WTC11 (cell line): ENCODE results near the gene MARK3. TPM values are rescaled to one million over a fixed set of nuclear protein-coding genes. Genes with fewer than 3 reads are reported as not detected.

Experiments used
- ATAC-seq: fragments of 200-7000 bp; cut with Tn5 transposase; 2 replicates; pipeline ENCODE4 v1.10.0; 2021; ENCODE audit warnings: mild to moderate bottlenecking, moderate library complexity
- CTCF ChIA-PET: fragments of 300-600 bp; sonication (Branson Sonifier 250); formaldehyde crosslinking; loops from one replicate; lab custom pipeline; 2021; ENCODE audit warnings: antibody characterized with exemption; lab: Charles Lee
- POLR2A ChIA-PET: fragments of 350-600 bp; sonication (Branson Sonifier 250); formaldehyde crosslinking; loops from one replicate; lab custom pipeline; 2021; ENCODE audit warnings: antibody characterized with exemption; lab: Charles Lee
- DNase-seq: peaks from one replicate; pipeline ENCODE4 v3.0.0; 2021; ENCODE audit warnings: low spot score
- H3K27ac Mint-ChIP-seq: 2 replicates; pipeline ENCODE4 v1.8.0; 2021; ENCODE audit warnings: mixed read lengths
- H3K27me3 Mint-ChIP-seq: 2 replicates; pipeline ENCODE4 v1.8.0; 2021; ENCODE audit warnings: low read depth, mild to moderate bottlenecking, moderate library complexity, mixed read lengths
- H3K36me3 Mint-ChIP-seq: 2 replicates; pipeline ENCODE4 v1.8.0; 2021; ENCODE audit warnings: mixed read lengths
- H3K4me1 Mint-ChIP-seq: 2 replicates; pipeline ENCODE4 v1.8.0; 2022; ENCODE audit warnings: mixed read lengths
- H3K4me3 Mint-ChIP-seq: 2 replicates; pipeline ENCODE4 v1.8.0; 2021; ENCODE audit warnings: mild to moderate bottlenecking, moderate library complexity, mixed read lengths
- H3K9me3 Mint-ChIP-seq: 2 replicates; pipeline ENCODE4 v1.8.0; 2021; ENCODE audit warnings: mixed read lengths
- EMX1 ChIP-seq: fragments of 250-450 bp; sonication (Bioruptor Pico); IDR thresholded peaks from 2 replicates; pipeline ENCODE4 v1.8.0; 2021; ENCODE audit warnings: mild to moderate bottlenecking
- GABPB1 ChIP-seq: sonication (generic); formaldehyde crosslinking; IDR thresholded peaks from 2 replicates; pipeline ENCODE4 v1.8.1; 2023; ENCODE audit warnings: mild to moderate bottlenecking, missing genetic modification reagents
- GRHL2 ChIP-seq: fragments of 250-450 bp; sonication (Bioruptor Pico); IDR thresholded peaks from 2 replicates; pipeline ENCODE4 v1.8.0; 2022; ENCODE audit warnings: mild to moderate bottlenecking, moderate library complexity; ENCODE audit not compliant: insufficient replicate concordance, severe bottlenecking
- GTF2I ChIP-seq: fragments of 250-450 bp; sonication (Bioruptor Pico); conservative IDR thresholded peaks from 2 replicates; pipeline ENCODE4 v1.4.0; 2021; ENCODE audit warnings: mild to moderate bottlenecking
- IRF2 ChIP-seq: sonication (generic); formaldehyde crosslinking; IDR thresholded peaks from 2 replicates; pipeline ENCODE4 v1.8.0; 2022; ENCODE audit warnings: low read depth, missing genetic modification reagents, borderline replicate concordance
- KAT7 ChIP-seq: sonication (generic); formaldehyde crosslinking; IDR thresholded peaks from 2 replicates; pipeline ENCODE4 v1.8.1; 2023; ENCODE audit warnings: missing genetic modification reagents, mild to moderate bottlenecking, borderline replicate concordance
- NR1H2 ChIP-seq: sonication (generic); formaldehyde crosslinking; IDR thresholded peaks from 2 replicates; pipeline ENCODE4 v1.9.0; 2021; ENCODE audit warnings: mild to moderate bottlenecking, moderate library complexity, missing genetic modification reagents
- NR2C2 ChIP-seq: sonication (generic); formaldehyde crosslinking; IDR thresholded peaks from 2 replicates; pipeline ENCODE4 v1.8.0; 2022; ENCODE audit warnings: mild to moderate bottlenecking, missing genetic modification reagents
- OVOL2 ChIP-seq: fragments of 250-450 bp; sonication (Bioruptor Pico); IDR thresholded peaks from 2 replicates; pipeline ENCODE4 v1.9.0; 2021; ENCODE audit warnings: mild to moderate bottlenecking, borderline replicate concordance
- TEAD1 ChIP-seq: sonication (generic); formaldehyde crosslinking; IDR thresholded peaks from 2 replicates; pipeline ENCODE4 v1.8.0; 2022; ENCODE audit warnings: mild to moderate bottlenecking, missing genetic modification reagents
- TP53 ChIP-seq: sonication (generic); formaldehyde crosslinking; IDR thresholded peaks from 2 replicates; pipeline ENCODE4 v1.8.1; 2023; ENCODE audit warnings: mild to moderate bottlenecking, missing genetic modification reagents
- ZNF138 ChIP-seq: sonication (generic); formaldehyde crosslinking; conservative IDR thresholded peaks from 2 replicates; pipeline ENCODE4 v1.8.1; 2022; ENCODE audit warnings: mild to moderate bottlenecking, moderate library complexity, missing genetic modification reagents
- ZNF317 ChIP-seq: sonication (generic); formaldehyde crosslinking; IDR thresholded peaks from 2 replicates; pipeline ENCODE4 v1.8.1; 2023; ENCODE audit warnings: low read depth, mild to moderate bottlenecking, moderate library complexity, missing genetic modification reagents, borderline replicate concordance
- total RNA-seq: library from RNA; stranded (reverse); gene quantifications from 3 replicates; pipeline ENCODE4 v1.2.3, GENCODE V29; 2021
- TF ChIP-seq, protein P1 (sequence below): fragments of 250-450 bp; sonication (Bioruptor Pico); IDR thresholded peaks from 2 replicates; pipeline ENCODE4 v1.8.0; 2021; ENCODE audit warnings: mild to moderate bottlenecking
- TF ChIP-seq, protein P2 (sequence below): sonication (generic); formaldehyde crosslinking; conservative IDR thresholded peaks from 2 replicates; pipeline ENCODE4 v1.8.1; 2023; ENCODE audit warnings: mild to moderate bottlenecking, low read depth, missing genetic modification reagents, moderate library complexity
- TF ChIP-seq, protein P3 (sequence below): sonication (generic); formaldehyde crosslinking; IDR thresholded peaks from 2 replicates; pipeline ENCODE4 v1.8.0; 2023; ENCODE audit warnings: mild to moderate bottlenecking, missing genetic modification reagents
- TF ChIP-seq, protein P4 (sequence below): sonication (generic); formaldehyde crosslinking; IDR thresholded peaks from 2 replicates; pipeline ENCODE4 v1.8.1; 2023; ENCODE audit warnings: mild to moderate bottlenecking, missing genetic modification reagents
- TF ChIP-seq, protein P5 (sequence below): sonication (generic); formaldehyde crosslinking; IDR thresholded peaks from 2 replicates; pipeline ENCODE4 v1.8.1; 2023; ENCODE audit warnings: mild to moderate bottlenecking, missing genetic modification reagents, borderline replicate concordance
- TF ChIP-seq, protein P6 (sequence below): fragments of 200-600 bp; IDR thresholded peaks from 2 replicates; pipeline ENCODE4 v1.8.0; 2022; ENCODE audit warnings: antibody characterized with exemption

The MARK3 gene
- total RNA-seq, 1 experiment from 2014 or later, result 93.7 TPM

DNA sequence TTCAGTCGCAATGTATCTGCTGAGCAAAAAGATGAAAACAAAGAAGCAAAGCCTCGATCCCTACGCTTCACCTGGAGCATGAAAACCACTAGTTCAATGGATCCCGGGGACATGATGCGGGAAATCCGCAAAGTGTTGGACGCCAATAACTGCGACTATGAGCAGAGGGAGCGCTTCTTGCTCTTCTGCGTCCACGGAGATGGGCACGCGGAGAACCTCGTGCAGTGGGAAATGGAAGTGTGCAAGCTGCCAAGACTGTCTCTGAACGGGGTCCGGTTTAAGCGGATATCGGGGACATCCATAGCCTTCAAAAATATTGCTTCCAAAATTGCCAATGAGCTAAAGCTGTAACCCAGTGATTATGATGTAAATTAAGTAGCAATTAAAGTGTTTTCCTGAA is 117.7 kb downstream of the MARK3 start:
- ChIA-PET CTCF (interaction anchor here (6.5 kb wide), 1 partner anchor 15 kb away, joined by 42 read pairs; no protein-coding TSS in a partner anchor), POLR2A (no interaction called here)
- H3K27ac Mint-ChIP-seq, result no peak overlapping the region
- ATAC-seq, result no peak
- no peak for DNase-seq
- TF ChIP-seq TP53 (CRISPR knock-in tag), result no peak
- TF ChIP-seq, protein P1, sequence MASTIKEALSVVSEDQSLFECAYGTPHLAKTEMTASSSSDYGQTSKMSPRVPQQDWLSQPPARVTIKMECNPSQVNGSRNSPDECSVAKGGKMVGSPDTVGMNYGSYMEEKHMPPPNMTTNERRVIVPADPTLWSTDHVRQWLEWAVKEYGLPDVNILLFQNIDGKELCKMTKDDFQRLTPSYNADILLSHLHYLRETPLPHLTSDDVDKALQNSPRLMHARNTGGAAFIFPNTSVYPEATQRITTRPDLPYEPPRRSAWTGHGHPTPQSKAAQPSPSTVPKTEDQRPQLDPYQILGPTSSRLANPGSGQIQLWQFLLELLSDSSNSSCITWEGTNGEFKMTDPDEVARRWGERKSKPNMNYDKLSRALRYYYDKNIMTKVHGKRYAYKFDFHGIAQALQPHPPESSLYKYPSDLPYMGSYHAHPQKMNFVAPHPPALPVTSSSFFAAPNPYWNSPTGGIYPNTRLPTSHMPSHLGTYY (CRISPR knock-in tag), result no peak
- TF ChIP-seq NR1H2 (CRISPR knock-in tag), result no peak
- no peak for TF ChIP-seq ZNF138 (CRISPR knock-in tag)
- TF ChIP-seq EMX1 (CRISPR knock-in tag), result no peak
- TF ChIP-seq, protein P2, sequence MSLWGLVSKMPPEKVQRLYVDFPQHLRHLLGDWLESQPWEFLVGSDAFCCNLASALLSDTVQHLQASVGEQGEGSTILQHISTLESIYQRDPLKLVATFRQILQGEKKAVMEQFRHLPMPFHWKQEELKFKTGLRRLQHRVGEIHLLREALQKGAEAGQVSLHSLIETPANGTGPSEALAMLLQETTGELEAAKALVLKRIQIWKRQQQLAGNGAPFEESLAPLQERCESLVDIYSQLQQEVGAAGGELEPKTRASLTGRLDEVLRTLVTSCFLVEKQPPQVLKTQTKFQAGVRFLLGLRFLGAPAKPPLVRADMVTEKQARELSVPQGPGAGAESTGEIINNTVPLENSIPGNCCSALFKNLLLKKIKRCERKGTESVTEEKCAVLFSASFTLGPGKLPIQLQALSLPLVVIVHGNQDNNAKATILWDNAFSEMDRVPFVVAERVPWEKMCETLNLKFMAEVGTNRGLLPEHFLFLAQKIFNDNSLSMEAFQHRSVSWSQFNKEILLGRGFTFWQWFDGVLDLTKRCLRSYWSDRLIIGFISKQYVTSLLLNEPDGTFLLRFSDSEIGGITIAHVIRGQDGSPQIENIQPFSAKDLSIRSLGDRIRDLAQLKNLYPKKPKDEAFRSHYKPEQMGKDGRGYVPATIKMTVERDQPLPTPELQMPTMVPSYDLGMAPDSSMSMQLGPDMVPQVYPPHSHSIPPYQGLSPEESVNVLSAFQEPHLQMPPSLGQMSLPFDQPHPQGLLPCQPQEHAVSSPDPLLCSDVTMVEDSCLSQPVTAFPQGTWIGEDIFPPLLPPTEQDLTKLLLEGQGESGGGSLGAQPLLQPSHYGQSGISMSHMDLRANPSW (CRISPR knock-in tag), result no peak
- TF ChIP-seq, protein P3, sequence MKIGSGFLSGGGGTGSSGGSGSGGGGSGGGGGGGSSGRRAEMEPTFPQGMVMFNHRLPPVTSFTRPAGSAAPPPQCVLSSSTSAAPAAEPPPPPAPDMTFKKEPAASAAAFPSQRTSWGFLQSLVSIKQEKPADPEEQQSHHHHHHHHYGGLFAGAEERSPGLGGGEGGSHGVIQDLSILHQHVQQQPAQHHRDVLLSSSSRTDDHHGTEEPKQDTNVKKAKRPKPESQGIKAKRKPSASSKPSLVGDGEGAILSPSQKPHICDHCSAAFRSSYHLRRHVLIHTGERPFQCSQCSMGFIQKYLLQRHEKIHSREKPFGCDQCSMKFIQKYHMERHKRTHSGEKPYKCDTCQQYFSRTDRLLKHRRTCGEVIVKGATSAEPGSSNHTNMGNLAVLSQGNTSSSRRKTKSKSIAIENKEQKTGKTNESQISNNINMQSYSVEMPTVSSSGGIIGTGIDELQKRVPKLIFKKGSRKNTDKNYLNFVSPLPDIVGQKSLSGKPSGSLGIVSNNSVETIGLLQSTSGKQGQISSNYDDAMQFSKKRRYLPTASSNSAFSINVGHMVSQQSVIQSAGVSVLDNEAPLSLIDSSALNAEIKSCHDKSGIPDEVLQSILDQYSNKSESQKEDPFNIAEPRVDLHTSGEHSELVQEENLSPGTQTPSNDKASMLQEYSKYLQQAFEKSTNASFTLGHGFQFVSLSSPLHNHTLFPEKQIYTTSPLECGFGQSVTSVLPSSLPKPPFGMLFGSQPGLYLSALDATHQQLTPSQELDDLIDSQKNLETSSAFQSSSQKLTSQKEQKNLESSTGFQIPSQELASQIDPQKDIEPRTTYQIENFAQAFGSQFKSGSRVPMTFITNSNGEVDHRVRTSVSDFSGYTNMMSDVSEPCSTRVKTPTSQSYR, result no peak
- TF ChIP-seq KAT7, result no peak
- TF ChIP-seq, protein P4, sequence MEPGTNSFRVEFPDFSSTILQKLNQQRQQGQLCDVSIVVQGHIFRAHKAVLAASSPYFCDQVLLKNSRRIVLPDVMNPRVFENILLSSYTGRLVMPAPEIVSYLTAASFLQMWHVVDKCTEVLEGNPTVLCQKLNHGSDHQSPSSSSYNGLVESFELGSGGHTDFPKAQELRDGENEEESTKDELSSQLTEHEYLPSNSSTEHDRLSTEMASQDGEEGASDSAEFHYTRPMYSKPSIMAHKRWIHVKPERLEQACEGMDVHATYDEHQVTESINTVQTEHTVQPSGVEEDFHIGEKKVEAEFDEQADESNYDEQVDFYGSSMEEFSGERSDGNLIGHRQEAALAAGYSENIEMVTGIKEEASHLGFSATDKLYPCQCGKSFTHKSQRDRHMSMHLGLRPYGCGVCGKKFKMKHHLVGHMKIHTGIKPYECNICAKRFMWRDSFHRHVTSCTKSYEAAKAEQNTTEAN, result no peak
- TF ChIP-seq, all 79 proteins: peak for 0
- H3K9me3 Mint-ChIP-seq, result no peaks in the 10 kb centered on the region
- peaks cover 38% of the 10 kb centered on the region for H3K36me3 Mint-ChIP-seq
- H3K27me3 Mint-ChIP-seq, result no peaks in the 10 kb centered on the region
- H3K4me3 Mint-ChIP-seq, result no peak overlapping the region
- H3K4me1 Mint-ChIP-seq, result peaks cover 2% of the 10 kb centered on the region; the same call in 1 of the 2 replicates

DNA sequence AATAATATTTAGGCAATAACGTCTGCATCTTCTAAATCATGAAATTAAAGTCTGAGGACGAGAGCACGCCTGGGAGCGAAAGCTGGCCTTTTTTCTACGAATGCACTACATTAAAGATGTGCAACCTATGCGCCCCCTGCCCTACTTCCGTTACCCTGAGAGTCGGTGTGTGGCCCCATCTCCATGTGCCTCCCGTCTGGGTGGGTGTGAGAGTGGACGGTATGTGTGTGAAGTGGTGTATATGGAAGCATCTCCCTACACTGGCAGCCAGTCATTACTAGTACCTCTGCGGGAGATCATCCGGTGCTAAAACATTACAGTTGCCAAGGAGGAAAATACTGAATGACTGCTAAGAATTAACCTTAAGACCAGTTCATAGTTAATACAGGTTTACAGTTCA is 118.1 kb downstream of the MARK3 start:
- no peak for ATAC-seq
- Mint-ChIP-seq H3K27ac (no peak overlapping the region), H3K27me3 (no peaks in the 10 kb centered on the region), H3K4me1 (peaks cover 2% of the 10 kb centered on the region; the same call in 1 of the 2 replicates), H3K36me3 (peaks cover 38% of the 10 kb centered on the region), H3K4me3 (no peak overlapping the region), H3K9me3 (no peaks in the 10 kb centered on the region)
- POLR2A ChIA-PET, result no interaction called here
- CTCF ChIA-PET, result interaction anchor here (6.5 kb wide), 1 partner anchor 15 kb away, joined by 42 read pairs; no protein-coding TSS in a partner anchor
- TF ChIP-seq IRF2 (CRISPR knock-in tag) (no peak), ZNF317 (no peak), EMX1 (CRISPR knock-in tag) (no peak), GRHL2 (no peak), GTF2I (CRISPR knock-in tag) (no peak), GABPB1 (CRISPR knock-in tag) (no peak), TEAD1 (CRISPR knock-in tag) (no peak), OVOL2 (CRISPR knock-in tag) (no peak), NR2C2 (CRISPR knock-in tag) (no peak)
- TF ChIP-seq, protein P5, sequence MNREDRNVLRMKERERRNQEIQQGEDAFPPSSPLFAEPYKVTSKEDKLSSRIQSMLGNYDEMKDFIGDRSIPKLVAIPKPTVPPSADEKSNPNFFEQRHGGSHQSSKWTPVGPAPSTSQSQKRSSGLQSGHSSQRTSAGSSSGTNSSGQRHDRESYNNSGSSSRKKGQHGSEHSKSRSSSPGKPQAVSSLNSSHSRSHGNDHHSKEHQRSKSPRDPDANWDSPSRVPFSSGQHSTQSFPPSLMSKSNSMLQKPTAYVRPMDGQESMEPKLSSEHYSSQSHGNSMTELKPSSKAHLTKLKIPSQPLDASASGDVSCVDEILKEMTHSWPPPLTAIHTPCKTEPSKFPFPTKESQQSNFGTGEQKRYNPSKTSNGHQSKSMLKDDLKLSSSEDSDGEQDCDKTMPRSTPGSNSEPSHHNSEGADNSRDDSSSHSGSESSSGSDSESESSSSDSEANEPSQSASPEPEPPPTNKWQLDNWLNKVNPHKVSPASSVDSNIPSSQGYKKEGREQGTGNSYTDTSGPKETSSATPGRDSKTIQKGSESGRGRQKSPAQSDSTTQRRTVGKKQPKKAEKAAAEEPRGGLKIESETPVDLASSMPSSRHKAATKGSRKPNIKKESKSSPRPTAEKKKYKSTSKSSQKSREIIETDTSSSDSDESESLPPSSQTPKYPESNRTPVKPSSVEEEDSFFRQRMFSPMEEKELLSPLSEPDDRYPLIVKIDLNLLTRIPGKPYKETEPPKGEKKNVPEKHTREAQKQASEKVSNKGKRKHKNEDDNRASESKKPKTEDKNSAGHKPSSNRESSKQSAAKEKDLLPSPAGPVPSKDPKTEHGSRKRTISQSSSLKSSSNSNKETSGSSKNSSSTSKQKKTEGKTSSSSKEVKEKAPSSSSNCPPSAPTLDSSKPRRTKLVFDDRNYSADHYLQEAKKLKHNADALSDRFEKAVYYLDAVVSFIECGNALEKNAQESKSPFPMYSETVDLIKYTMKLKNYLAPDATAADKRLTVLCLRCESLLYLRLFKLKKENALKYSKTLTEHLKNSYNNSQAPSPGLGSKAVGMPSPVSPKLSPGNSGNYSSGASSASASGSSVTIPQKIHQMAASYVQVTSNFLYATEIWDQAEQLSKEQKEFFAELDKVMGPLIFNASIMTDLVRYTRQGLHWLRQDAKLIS (CRISPR knock-in tag), result no peak
- TF ChIP-seq, protein P1 (CRISPR knock-in tag), result no peak
- TF ChIP-seq, protein P6, sequence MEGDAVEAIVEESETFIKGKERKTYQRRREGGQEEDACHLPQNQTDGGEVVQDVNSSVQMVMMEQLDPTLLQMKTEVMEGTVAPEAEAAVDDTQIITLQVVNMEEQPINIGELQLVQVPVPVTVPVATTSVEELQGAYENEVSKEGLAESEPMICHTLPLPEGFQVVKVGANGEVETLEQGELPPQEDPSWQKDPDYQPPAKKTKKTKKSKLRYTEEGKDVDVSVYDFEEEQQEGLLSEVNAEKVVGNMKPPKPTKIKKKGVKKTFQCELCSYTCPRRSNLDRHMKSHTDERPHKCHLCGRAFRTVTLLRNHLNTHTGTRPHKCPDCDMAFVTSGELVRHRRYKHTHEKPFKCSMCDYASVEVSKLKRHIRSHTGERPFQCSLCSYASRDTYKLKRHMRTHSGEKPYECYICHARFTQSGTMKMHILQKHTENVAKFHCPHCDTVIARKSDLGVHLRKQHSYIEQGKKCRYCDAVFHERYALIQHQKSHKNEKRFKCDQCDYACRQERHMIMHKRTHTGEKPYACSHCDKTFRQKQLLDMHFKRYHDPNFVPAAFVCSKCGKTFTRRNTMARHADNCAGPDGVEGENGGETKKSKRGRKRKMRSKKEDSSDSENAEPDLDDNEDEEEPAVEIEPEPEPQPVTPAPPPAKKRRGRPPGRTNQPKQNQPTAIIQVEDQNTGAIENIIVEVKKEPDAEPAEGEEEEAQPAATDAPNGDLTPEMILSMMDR, result no peak
- no peak for DNase-seq
